ENCODE data around the gene SYT10. TPM values are rescaled to one million over a fixed set of nuclear protein-coding genes. Genes with fewer than 3 reads are reported as not detected.

SYT10 gene
- total RNA-seq, 1 experiment from 2014 or later: 0.70 TPM

DNA sequence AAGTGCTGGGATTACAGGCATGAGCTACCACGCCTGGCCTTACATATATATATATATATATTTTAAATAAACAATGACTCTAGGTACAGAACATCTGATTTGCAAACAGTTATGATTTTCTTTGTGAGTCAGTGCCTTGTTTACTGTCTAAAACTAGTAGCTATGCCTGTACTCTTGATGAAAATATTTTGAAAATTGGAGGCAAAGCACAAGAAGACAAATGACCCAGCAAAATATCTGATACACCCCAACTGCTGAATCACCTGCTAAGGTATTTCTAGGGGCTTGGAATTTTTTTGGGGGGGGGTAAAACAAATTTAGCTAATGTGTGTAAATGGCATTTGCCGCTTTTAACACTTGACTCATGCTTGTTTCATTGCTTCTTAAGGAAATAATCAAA lies 69.3 kb downstream of the SYT10 start:
- Mint-ChIP-seq H3K36me3 (ENCODE audit: insufficient read depth in 1 of 3, low read depth in 3 of 3) (no peaks in the 10 kb centered on the region), H3K9me3 (no peaks in the 10 kb centered on the region; a peak in 1 of 5 replicates), H3K27me3 (ENCODE audit: low read depth) (no peaks in the 10 kb centered on the region), H3K4me1 (no peaks in the 10 kb centered on the region), H3K27ac (no peak overlapping the region), H3K4me3 (no peak overlapping the region)
- Histone ChIP-seq H2BK5ac (ENCODE audit: insufficient read length, low read length) (no peak overlapping the region), H3K27me3 (ENCODE audit: insufficient read depth, low read length) (no peaks in the 10 kb centered on the region), H3K9ac (ENCODE audit: extremely low read depth, insufficient read length, low read length) (no peak overlapping the region), H2BK120ac (ENCODE audit: low read depth, low read length, poor library complexity, severe bottlenecking) (no peak overlapping the region), H3K27ac (ENCODE audit: insufficient read length, low read depth, low read length) (no peak overlapping the region), H3K14ac (ENCODE audit: insufficient read depth, low read length) (no peak overlapping the region), H4K8ac (replicated peaks; ENCODE audit: insufficient read length, low read depth, low read length) (no peak overlapping the region), H3K79me2 (ENCODE audit: insufficient read depth, low read length) (no peaks in the 10 kb centered on the region), H2AFZ (ENCODE audit: low read length) (no peak overlapping the region), H3T11ph (ENCODE audit: low read length) (no peak overlapping the region), H3K4me2 (ENCODE audit: insufficient read depth, insufficient read length, low read length) (no peak overlapping the region), H3K4me1 (ENCODE audit: insufficient read depth, low read length) (no peaks in the 10 kb centered on the region), H4K91ac (ENCODE audit: insufficient read length, low read depth, low read length) (no peak overlapping the region), H3K18ac (ENCODE audit: insufficient read length, low read depth, low read length) (no peak overlapping the region), H2AK5ac (ENCODE audit: insufficient read length, low read length) (no peak overlapping the region), H4K20me1 (ENCODE audit: control insufficient read depth, insufficient read depth, insufficient read length) (no peaks in the 10 kb centered on the region), H3K79me1 (ENCODE audit: insufficient read depth, low read depth, low read length, poor library complexity, severe bottlenecking) (no peaks in the 10 kb centered on the region), H4K5ac (ENCODE audit: insufficient read length, low read depth, low read length) (no peak overlapping the region), H2BK12ac (ENCODE audit: insufficient read length, low read depth, low read length) (no peak overlapping the region), H3K56ac (ENCODE audit: insufficient read length, low read depth, low read length) (no peak overlapping the region), H2BK20ac (ENCODE audit: low read depth, low read length, poor library complexity, severe bottlenecking) (no peak overlapping the region), H2BK15ac (ENCODE audit: low read depth, low read length) (no peak overlapping the region), H3K23ac (ENCODE audit: insufficient read length, low read depth, low read length) (no peak overlapping the region), H3K23me2 (ENCODE audit: insufficient read length, low read depth, low read length, poor library complexity, severe bottlenecking) (no peaks in the 10 kb centered on the region), H3K9me3 (ENCODE audit: control insufficient read depth, low read depth, low read length) (no peaks in the 10 kb centered on the region), H3K4ac (ENCODE audit: low read depth, low read length) (no peak overlapping the region)
- no peak for TF ChIP-seq CTCF (conservative IDR thresholded peaks at IDR 0.05)
- DNase-seq: no peak
- no CpG with 5 or more reads among the region's 2 CpGs for WGBS (ENCODE audit: extremely low coverage, insufficient read length, low lambda C conversion rate)
